ENCODE results near the gene UBR2. TPM values are rescaled to one million over a fixed set of nuclear protein-coding genes. Genes with fewer than 3 reads are reported as not detected.
A peak's percentile ranks its signal among the peaks of the same experiment; 100 is the strongest.
"Not testable (repeated sequence)": the region's sequence is repeated elsewhere in the genome, so short reads cannot be mapped to it uniquely, and the experiment has no call there.

UBR2 gene
- total RNA-seq, 2 donors from 2014 or later = 35.1 to 40.7 TPM

GRCh38 chr6:42692137-42692911, 128.5 kb downstream of the UBR2 start:
- H3K36me3 Mint-ChIP-seq (ENCODE audit: low read depth) = peaks cover 10% of the 10 kb centered on the region
- no peak for DNase-seq

GRCh38 chr6:42693725-42694323, 130.0 kb downstream of the UBR2 start:
- peaks cover 16% of the 10 kb centered on the region for H3K4me1 Mint-ChIP-seq
- no peak for DNase-seq
- peak overlapping the region; percentile 91 for H3K27ac Mint-ChIP-seq
- H3K9me3 ChIP-seq (ENCODE audit: control insufficient read depth, low read length, poor library complexity, severe bottlenecking) = no peaks in the 10 kb centered on the region
- peaks cover 6% of the 10 kb centered on the region for H3K36me3 Mint-ChIP-seq (ENCODE audit: low read depth)
- no peak overlapping the region for H3K4me3 Mint-ChIP-seq
- peak; percentile 61 for ATAC-seq
- no peaks in the 10 kb centered on the region for H3K27me3 Mint-ChIP-seq

More at GRCh38 chr6:42692137-42692911, 128.5 kb downstream of the UBR2 start:
- Mint-ChIP-seq H3K4me1 (peaks cover 14% of the 10 kb centered on the region), H3K27me3 (no peaks in the 10 kb centered on the region), H3K4me3 (no peak overlapping the region), H3K27ac (peak overlapping the region; percentile 91)
- no peaks in the 10 kb centered on the region for H3K9me3 ChIP-seq (ENCODE audit: control insufficient read depth, low read length, poor library complexity, severe bottlenecking)
- no peak for ATAC-seq

- DNase-seq (no peak), ATAC-seq (no peak)
- Mint-ChIP-seq H3K4me3 (no peak overlapping the region), H3K27ac (peak overlapping the region; percentile 91), H3K27me3 (no peaks in the 10 kb centered on the region), H3K4me1 (peaks cover 16% of the 10 kb centered on the region), H3K36me3 (ENCODE audit: low read depth) (peaks cover 5% of the 10 kb centered on the region)
- no peaks in the 10 kb centered on the region for H3K9me3 ChIP-seq (ENCODE audit: control insufficient read depth, low read length, poor library complexity, severe bottlenecking)
These were observed 130.8 kb downstream of the UBR2 start for GRCh38 chr6:42694586-42694985.

- DNase-seq (no peak), ATAC-seq (no peak)
- H3K9me3 ChIP-seq (ENCODE audit: control insufficient read depth, low read length, poor library complexity, severe bottlenecking) = no peaks in the 10 kb centered on the region
- H3K27ac Mint-ChIP-seq = peak overlapping the region; percentile 27
- no peak overlapping the region for H3K4me3 Mint-ChIP-seq
- H3K4me1 Mint-ChIP-seq = peaks cover 11% of the 10 kb centered on the region
- peaks cover 2% of the 10 kb centered on the region for H3K36me3 Mint-ChIP-seq (ENCODE audit: low read depth)
- no peaks in the 10 kb centered on the region for H3K27me3 Mint-ChIP-seq
These were observed 132.9 kb downstream of the UBR2 start for GRCh38 chr6:42696526-42697267.

- no peak for DNase-seq
- H3K36me3 Mint-ChIP-seq (ENCODE audit: low read depth) = peaks cover 2% of the 10 kb centered on the region
- no peaks in the 10 kb centered on the region for H3K27me3 Mint-ChIP-seq
- peak overlapping the region; percentile 27 for H3K27ac Mint-ChIP-seq
- H3K4me3 Mint-ChIP-seq = no peak overlapping the region
- H3K4me1 Mint-ChIP-seq = peaks cover 11% of the 10 kb centered on the region
- H3K9me3 ChIP-seq (ENCODE audit: control insufficient read depth, low read length, poor library complexity, severe bottlenecking) = no peaks in the 10 kb centered on the region
- ATAC-seq = no peak
These were observed 133.4 kb downstream of the UBR2 start for GRCh38 chr6:42697268-42697655.

GRCh38 chr6:42698217-42698616, 134.4 kb downstream of the UBR2 start:
- Mint-ChIP-seq H3K27me3 (no peaks in the 10 kb centered on the region), H3K27ac (no peak overlapping the region), H3K36me3 (ENCODE audit: low read depth) (peaks cover 2% of the 10 kb centered on the region), H3K4me1 (peaks cover 11% of the 10 kb centered on the region), H3K4me3 (no peak overlapping the region)
- DNase-seq = no peak
- ATAC-seq = no peak
- no peaks in the 10 kb centered on the region for H3K9me3 ChIP-seq (ENCODE audit: control insufficient read depth, low read length, poor library complexity, severe bottlenecking)

GRCh38 chr6:42702200-42702599, 138.4 kb downstream of the UBR2 start:
- H3K4me3 Mint-ChIP-seq = no peak overlapping the region
- H3K4me1 Mint-ChIP-seq = peaks cover 3% of the 10 kb centered on the region
- H3K27ac Mint-ChIP-seq = no peak overlapping the region
- H3K27me3 Mint-ChIP-seq = peaks cover 5% of the 10 kb centered on the region
- DNase-seq = no peak
- ATAC-seq = no peak
- no peaks in the 10 kb centered on the region for H3K36me3 Mint-ChIP-seq (ENCODE audit: low read depth)
- no peaks in the 10 kb centered on the region for H3K9me3 ChIP-seq (ENCODE audit: control insufficient read depth, low read length, poor library complexity, severe bottlenecking)

GRCh38 chr6:42702786-42703185, 139.0 kb downstream of the UBR2 start:
- H3K36me3 Mint-ChIP-seq (ENCODE audit: low read depth); H3K27ac Mint-ChIP-seq; H3K9me3 ChIP-seq (ENCODE audit: control insufficient read depth, low read length, poor library complexity, severe bottlenecking); H3K4me3 Mint-ChIP-seq; H3K4me1 Mint-ChIP-seq; DNase-seq; ATAC-seq: not testable (repeated sequence)
- peaks cover 11% of the 10 kb centered on the region for H3K27me3 Mint-ChIP-seq

- no peak for ATAC-seq
- Mint-ChIP-seq H3K36me3 (ENCODE audit: low read depth) (no peaks in the 10 kb centered on the region), H3K4me1 (peaks cover 2% of the 10 kb centered on the region), H3K27me3 (peaks cover 12% of the 10 kb centered on the region), H3K4me3 (no peak overlapping the region), H3K27ac (no peak overlapping the region)
- H3K9me3 ChIP-seq (ENCODE audit: control insufficient read depth, low read length, poor library complexity, severe bottlenecking) = no peaks in the 10 kb centered on the region
- no peak for DNase-seq
These were observed 140.6 kb downstream of the UBR2 start for GRCh38 chr6:42704251-42704936.

- H3K9me3 ChIP-seq (ENCODE audit: control insufficient read depth, low read length, poor library complexity, severe bottlenecking) = no peaks in the 10 kb centered on the region
- no peak for DNase-seq
- Mint-ChIP-seq H3K36me3 (ENCODE audit: low read depth) (no peaks in the 10 kb centered on the region), H3K4me1 (peaks cover 2% of the 10 kb centered on the region), H3K27me3 (peaks cover 12% of the 10 kb centered on the region), H3K4me3 (no peak overlapping the region), H3K27ac (no peak overlapping the region)
- ATAC-seq = no peak
These were observed 141.1 kb downstream of the UBR2 start for GRCh38 chr6:42704937-42705374.

GRCh38 chr6:42707595-42707994, 143.8 kb downstream of the UBR2 start:
- ATAC-seq (no peak), DNase-seq (no peak)
- peaks cover 2% of the 10 kb centered on the region for H3K4me1 Mint-ChIP-seq
- H3K9me3 ChIP-seq (ENCODE audit: control insufficient read depth, low read length, poor library complexity, severe bottlenecking) = no peaks in the 10 kb centered on the region
- H3K27me3 Mint-ChIP-seq = peaks cover 12% of the 10 kb centered on the region
- no peaks in the 10 kb centered on the region for H3K36me3 Mint-ChIP-seq (ENCODE audit: low read depth)
- no peak overlapping the region for H3K4me3 Mint-ChIP-seq
- no peak overlapping the region for H3K27ac Mint-ChIP-seq

- no peaks in the 10 kb centered on the region for H3K9me3 ChIP-seq (ENCODE audit: control insufficient read depth, low read length, poor library complexity, severe bottlenecking)
- H3K4me3 Mint-ChIP-seq = no peak overlapping the region
- H3K27me3 Mint-ChIP-seq = peaks cover 12% of the 10 kb centered on the region
- peaks cover 2% of the 10 kb centered on the region for H3K4me1 Mint-ChIP-seq
- ATAC-seq (no peak), DNase-seq (no peak)
- H3K27ac Mint-ChIP-seq = no peak overlapping the region
- H3K36me3 Mint-ChIP-seq (ENCODE audit: low read depth) = no peaks in the 10 kb centered on the region
These were observed 144.3 kb downstream of the UBR2 start for GRCh38 chr6:42708096-42708495.

- Mint-ChIP-seq H3K4me1 (peaks cover 2% of the 10 kb centered on the region), H3K36me3 (ENCODE audit: low read depth) (no peaks in the 10 kb centered on the region), H3K4me3 (no peak overlapping the region), H3K27me3 (peaks cover 12% of the 10 kb centered on the region), H3K27ac (no peak overlapping the region)
- no peaks in the 10 kb centered on the region for H3K9me3 ChIP-seq (ENCODE audit: control insufficient read depth, low read length, poor library complexity, severe bottlenecking)
- ATAC-seq = no peak
- no peak for DNase-seq
These were observed 146.0 kb downstream of the UBR2 start for GRCh38 chr6:42709871-42710270.

Measured in T-helper 17 cell (primary cell).